Tibial nerve (tissue), 3 donors: Measurements from ENCODE around the gene GHR.

Experiments
- CTCF ChIP-seq, 5 experiments: fragments of 200-600 bp in 3 of 5; fragments of 450-650 bp in 2 of 5; sonication (generic) in 3 of 5; IDR thresholded peaks; one replicate each; pipeline ENCODE4 v1.5.1; 2016 to 2019; ENCODE audit warnings: antibody characterized with exemption in 5 of 5, mild to moderate bottlenecking in 3 of 5, moderate library complexity in 2 of 5
- POLR2A ChIP-seq, 2 donors: fragments of 450-650 bp; IDR thresholded peaks; one replicate each; pipeline ENCODE4 v1.6.1; 2017; ENCODE audit warnings: antibody characterized with exemption in 2 of 2, mild to moderate bottlenecking in 2 of 2, moderate library complexity in 2 of 2

- TF ChIP-seq CTCF (IDR thresholded peaks at IDR 0.05), result no peak
- TF ChIP-seq POLR2A (IDR thresholded peaks at IDR 0.05), result no peak
Observed at GRCh38 chr5:42490831-42491230, 67.6 kb downstream of the GHR start.
